ENCODE measurements around the gene COX19. TPM values are rescaled to one million over a fixed set of nuclear protein-coding genes. Genes with fewer than 3 reads are reported as not detected.

The COX19 gene
- polyA plus RNA-seq, 1 of the 3 experiments (the other 2 are of a cell fraction): 7.6 TPM

DNA sequence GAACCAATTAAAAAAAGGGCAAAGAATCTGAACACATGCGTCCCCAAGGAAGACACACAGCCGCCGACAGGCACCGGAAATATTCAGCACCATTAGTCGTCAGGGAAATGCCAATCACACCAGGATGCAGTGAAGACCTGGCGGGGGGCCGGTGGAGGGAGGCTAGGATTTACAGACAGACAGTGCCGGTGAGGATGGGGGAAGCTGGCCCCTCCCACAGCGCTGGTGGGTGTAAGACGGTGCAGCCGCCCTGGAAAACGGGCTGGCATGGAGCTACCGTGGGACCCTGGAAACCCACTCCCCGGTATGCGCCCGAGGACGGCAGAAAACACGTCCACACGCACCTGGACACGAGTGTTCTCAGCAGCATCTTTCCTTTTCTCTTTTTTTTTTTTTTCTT, 16.1 kb downstream of the COX19 start:
- Histone ChIP-seq H3K4me2 (no peak overlapping the region), H3K9ac (no peak overlapping the region), H3K27me3 (ENCODE audit: insufficient read depth) (peaks cover 7% of the 10 kb centered on the region; the same call in 1 of the 2 replicates), H4K20me1 (ENCODE audit: insufficient read depth) (peaks cover under 1% of the 10 kb centered on the region; the same call in 1 of the 2 replicates), H3K27ac (ENCODE audit: low read depth in 2 of 2, low read length in 1 of 2) (no peak overlapping the region), H3K4me3 (ENCODE audit: low read depth in 2 of 2, low read length in 1 of 2) (no peak overlapping the region), H3K4me1 (ENCODE audit: control insufficient read depth in 1 of 2, insufficient read depth in 2 of 2, low read depth in 1 of 2, low read length in 1 of 2) (peaks cover 0 to 11% of the 10 kb centered on the region in 2 experiments; a peak in 1 of 4 replicates), H3K9me3 (no peaks in the 10 kb centered on the region), H3F3A (replicated peaks; ENCODE audit: insufficient read depth) (peaks cover under 1% of the 10 kb centered on the region), H3K36me3 (replicated peaks in 1 of 2; ENCODE audit: control insufficient read depth in 1 of 2, insufficient read depth in 2 of 2, low read length in 1 of 2) (no peaks in the 10 kb centered on the region), H3K9me2 (no peaks in the 10 kb centered on the region), H2AFZ (ENCODE audit: low read depth) (no peak overlapping the region), H3K79me2 (ENCODE audit: insufficient read depth) (no peaks in the 10 kb centered on the region)
- CTCF ChIA-PET: interaction anchor here (1.0 to 11.7 kb wide), 6 partner anchors 15 to 638 kb away, joined by 3 to 99 read pairs (median 7); partner anchors contain the start of gene COX19
- POLR2A ChIA-PET: no interaction called here
- WGBS (ENCODE audit: low lambda C conversion rate): 87% methylated on average over 20 of the region's 20 CpGs
- TF ChIP-seq SMC3 (IDR thresholded peaks at IDR 0.05; ENCODE audit: low read depth, low read length): no peak
- no peak for TF ChIP-seq TEAD4 (IDR thresholded peaks at IDR 0.05; ENCODE audit: borderline replicate concordance, insufficient read depth)
- no peak for TF ChIP-seq SIN3A (IDR thresholded peaks at IDR 0.05; ENCODE audit: borderline replicate concordance, low read depth, low read length)
- no peak for TF ChIP-seq REST (IDR thresholded peaks at IDR 0.05; ENCODE audit: low read depth, low read length)
- no peak for TF ChIP-seq RAD21 (IDR thresholded peaks at IDR 0.05; ENCODE audit: low read length)
- TF ChIP-seq MXI1 (IDR thresholded peaks at IDR 0.05; ENCODE audit: low read depth, low read length): no peak
- no peak for TF ChIP-seq ZBTB33 (IDR thresholded peaks at IDR 0.05; ENCODE audit: borderline replicate concordance, low read depth)
- no peak for TF ChIP-seq RFX5 (IDR thresholded peaks at IDR 0.05; ENCODE audit: low read length)
- TF ChIP-seq FOXJ3 (CRISPR knock-in tag; IDR thresholded peaks at IDR 0.05): no peak
- TF ChIP-seq YY1 (IDR thresholded peaks at IDR 0.05; ENCODE audit: low read depth): no peak
- TF ChIP-seq TAF1 (IDR thresholded peaks at IDR 0.05; ENCODE audit: borderline replicate concordance, low read depth, low read length): no peak
- no peak for TF ChIP-seq RXRA (IDR thresholded peaks at IDR 0.05; ENCODE audit: borderline replicate concordance, low read depth)
- TF ChIP-seq ELF1 (IDR thresholded peaks at IDR 0.05): no peak
- DNase-seq: peak; percentile 42
